HG03103 (cell line): Measurements from ENCODE around the gene ABHD1.
"Not testable (repeated sequence)": the region's sequence is repeated elsewhere in the genome, so short reads cannot be mapped to it uniquely, and the experiment has no call there.

Experiments used
- ATAC-seq: cut with Tn5 transposase; IDR thresholded peaks from one replicate; pipeline ENCODE4 v1.9.1; 2021; ENCODE audit warnings: low read depth; ENCODE audit not compliant: unreplicated experiment

Gene ABHD1

GRCh38 chr2:27123302-27124150, at the start of gene ABHD1:
Gene ABHD1, plus strand, starts transcription at chr2:27123815. Its CDS starts 134 bp downstream, at chr2:27123949.
- ATAC-seq = no peak

- ATAC-seq = no peak
Measured at GRCh38 chr2:27074738-27075565, 48.7 kb upstream of the ABHD1 start.

GRCh38 chr2:27075566-27075871, 48.1 kb upstream of the ABHD1 start:
- ATAC-seq = not testable (repeated sequence)

DNA sequence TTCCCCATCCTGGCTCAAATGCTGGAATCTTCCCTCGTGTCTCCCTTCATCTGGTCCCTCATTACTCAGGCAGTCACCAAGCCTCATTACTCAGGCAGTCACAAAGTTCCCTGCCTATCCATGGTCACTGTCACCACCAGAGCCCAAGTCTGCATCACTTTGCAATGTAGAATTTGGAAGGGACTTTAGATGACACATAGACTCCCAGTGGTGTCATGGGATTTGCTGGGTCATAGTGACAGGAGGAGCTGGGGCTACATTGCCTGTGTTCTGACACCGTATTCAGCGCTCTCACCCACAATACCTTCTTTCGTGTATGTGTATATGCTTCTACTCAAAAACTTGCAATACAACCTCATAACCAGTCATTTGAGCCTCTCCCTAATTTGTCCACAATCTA, 47.3 kb upstream of the ABHD1 start:
- no peak for ATAC-seq

GRCh38 chr2:27077231-27077630, 46.4 kb upstream of the ABHD1 start:
- no peak for ATAC-seq

DNA sequence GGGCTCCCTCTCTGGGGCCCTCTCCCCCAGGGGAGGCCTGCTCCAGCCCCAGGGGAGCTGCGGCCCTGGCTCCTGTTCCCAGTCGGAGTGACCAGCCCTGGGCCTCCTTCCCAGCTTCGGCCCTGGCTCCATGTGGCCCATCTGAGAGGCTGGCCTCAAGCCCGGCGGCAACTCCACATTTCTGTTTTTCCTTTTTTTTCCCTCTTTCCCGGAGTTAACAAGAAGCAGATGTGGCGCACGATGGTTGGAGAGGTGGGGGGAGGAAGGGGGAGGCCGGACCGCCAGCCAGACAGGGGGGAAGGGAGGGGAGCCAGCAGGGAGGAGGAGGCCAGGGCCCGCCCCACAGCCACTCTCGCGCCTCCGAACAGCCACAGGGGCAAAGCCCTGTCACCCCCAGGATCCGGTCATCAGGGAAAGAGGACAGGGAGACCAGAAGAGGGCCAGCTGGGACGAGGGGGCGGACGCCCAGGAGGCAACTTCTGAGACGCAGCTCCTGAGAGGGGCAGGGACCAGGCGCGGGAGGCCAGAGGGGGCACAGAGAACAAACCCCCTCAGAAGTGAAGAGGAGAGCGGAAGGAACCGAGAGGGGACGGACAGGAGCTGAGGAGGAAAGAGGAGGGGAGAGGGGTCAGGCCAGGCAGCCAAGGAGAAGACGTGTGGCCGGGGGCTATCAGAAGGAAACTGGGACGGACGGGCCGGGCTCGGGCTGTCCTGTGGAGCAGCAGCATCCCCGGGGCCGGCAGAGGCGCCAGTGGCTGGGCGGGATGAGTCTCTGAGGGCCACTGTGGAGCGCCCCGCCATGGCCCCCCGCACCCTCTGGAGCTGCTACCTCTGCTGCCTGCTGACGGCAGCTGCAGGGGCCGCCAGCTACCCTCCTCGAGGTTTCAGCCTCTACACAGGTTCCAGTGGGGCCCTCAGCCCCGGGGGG, 45.1 kb upstream of the ABHD1 start, which contains the start of gene EMILIN1:
TSS of gene EMILIN1 (plus strand) at position 349 of the 928 bp plus-strand sequence. CDS start at position 800, 451 bp downstream.
- no peak for ATAC-seq

DNA sequence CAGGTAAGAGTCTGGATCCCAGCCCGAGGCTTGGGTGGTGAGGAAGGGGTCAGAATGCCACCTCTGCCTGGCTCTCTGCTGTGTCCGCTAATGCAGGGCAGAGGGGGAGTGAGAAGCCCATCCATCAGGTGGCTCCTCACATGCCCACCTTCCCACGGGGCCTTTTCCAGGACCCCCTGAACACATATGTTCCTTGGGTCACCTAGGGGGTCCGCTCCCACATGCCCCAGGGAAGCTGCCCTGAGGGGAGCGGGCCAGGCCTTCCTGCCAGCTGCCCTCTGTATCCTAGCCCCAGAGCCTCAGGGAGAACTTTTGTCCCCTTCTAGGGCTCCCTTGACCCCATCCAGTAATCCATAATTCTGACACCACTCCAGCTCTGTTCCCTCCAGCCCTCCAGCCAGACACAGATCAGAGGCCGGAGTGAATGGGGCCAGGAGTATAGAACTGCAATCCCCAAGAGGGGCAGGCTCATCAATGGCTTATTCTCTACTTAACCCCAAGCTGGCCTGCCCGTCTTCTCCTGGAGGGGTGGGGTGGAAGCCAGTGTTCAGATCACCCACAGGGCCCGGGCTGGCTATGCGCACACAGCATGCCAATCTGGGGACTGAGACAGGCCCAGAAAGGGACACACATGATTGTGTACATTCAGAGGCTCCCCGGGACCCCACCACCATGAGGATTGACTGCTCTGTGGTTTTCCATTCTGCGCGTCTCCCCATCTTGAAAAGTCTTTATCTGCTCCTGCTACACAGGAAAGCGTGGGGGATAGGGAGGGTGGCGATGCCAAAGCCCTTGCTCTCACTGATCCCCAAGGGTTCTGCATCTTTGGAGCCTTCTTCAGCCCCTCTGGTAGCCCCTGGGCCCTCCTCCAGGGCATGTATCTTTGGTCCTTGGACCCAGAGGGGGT, 44.1 kb upstream of the ABHD1 start:
- no peak for ATAC-seq

GRCh38 chr2:27080140-27080469, 43.5 kb upstream of the ABHD1 start:
- ATAC-seq = no peak

DNA sequence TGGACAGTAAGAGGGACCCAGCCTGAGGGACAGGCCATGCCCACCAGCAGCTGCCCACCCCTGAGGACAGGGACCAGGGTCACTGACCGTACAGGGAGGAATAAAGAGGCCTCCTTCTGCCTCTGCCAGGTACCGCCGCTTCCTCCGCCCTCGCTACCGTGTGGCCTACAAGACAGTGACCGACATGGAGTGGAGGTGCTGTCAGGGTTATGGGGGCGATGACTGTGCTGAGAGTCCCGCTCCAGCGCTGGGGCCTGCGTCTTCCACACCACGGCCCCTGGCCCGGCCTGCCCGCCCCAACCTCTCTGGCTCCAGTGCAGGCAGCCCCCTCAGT, 43.0 kb upstream of the ABHD1 start:
- ATAC-seq = no peak

DNA sequence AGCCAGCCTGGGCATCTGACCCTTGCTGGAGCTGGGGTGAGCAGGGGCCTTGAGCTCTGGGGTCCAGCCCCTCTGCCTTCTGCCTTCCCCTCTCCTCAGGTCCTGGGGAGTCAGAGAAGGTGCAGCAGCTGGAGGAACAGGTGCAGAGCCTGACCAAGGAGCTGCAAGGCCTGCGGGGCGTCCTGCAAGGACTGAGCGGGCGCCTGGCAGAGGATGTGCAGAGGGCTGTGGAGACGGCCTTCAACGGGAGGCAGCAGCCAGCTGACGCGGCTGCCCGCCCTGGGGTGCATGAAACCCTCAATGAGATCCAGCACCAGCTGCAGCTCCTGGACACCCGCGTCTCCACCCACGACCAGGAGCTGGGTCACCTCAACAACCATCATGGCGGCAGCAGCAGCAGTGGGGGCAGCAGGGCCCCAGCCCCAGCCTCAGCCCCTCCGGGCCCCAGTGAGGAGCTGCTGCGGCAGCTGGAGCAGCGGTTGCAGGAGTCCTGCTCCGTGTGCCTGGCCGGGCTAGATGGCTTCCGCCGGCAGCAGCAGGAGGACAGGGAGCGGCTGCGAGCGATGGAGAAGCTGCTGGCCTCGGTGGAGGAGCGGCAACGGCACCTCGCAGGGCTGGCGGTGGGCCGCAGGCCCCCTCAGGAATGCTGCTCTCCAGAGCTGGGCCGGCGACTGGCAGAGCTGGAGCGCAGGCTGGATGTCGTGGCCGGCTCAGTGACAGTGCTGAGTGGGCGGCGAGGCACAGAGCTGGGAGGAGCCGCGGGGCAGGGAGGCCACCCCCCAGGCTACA, 41.4 kb upstream of the ABHD1 start:
- ATAC-seq = no peak

DNA sequence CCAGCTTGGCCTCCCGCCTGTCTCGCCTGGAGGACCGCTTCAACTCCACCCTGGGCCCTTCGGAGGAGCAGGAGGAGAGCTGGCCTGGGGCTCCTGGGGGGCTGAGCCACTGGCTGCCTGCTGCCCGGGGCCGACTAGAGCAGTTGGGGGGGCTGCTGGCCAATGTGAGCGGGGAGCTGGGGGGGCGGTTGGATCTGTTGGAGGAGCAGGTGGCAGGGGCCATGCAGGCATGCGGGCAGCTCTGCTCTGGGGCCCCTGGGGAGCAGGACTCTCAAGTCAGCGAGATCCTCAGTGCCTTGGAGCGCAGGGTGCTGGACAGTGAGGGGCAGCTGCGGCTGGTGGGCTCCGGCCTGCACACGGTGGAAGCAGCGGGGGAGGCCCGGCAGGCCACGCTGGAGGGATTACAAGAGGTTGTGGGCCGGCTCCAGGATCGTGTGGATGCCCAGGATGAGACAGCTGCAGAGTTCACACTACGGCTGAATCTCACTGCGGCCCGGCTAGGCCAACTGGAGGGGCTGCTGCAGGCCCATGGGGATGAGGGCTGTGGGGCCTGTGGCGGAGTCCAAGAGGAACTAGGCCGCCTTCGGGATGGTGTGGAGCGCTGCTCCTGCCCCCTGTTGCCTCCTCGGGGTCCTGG, 40.7 kb upstream of the ABHD1 start:
- no peak for ATAC-seq

DNA sequence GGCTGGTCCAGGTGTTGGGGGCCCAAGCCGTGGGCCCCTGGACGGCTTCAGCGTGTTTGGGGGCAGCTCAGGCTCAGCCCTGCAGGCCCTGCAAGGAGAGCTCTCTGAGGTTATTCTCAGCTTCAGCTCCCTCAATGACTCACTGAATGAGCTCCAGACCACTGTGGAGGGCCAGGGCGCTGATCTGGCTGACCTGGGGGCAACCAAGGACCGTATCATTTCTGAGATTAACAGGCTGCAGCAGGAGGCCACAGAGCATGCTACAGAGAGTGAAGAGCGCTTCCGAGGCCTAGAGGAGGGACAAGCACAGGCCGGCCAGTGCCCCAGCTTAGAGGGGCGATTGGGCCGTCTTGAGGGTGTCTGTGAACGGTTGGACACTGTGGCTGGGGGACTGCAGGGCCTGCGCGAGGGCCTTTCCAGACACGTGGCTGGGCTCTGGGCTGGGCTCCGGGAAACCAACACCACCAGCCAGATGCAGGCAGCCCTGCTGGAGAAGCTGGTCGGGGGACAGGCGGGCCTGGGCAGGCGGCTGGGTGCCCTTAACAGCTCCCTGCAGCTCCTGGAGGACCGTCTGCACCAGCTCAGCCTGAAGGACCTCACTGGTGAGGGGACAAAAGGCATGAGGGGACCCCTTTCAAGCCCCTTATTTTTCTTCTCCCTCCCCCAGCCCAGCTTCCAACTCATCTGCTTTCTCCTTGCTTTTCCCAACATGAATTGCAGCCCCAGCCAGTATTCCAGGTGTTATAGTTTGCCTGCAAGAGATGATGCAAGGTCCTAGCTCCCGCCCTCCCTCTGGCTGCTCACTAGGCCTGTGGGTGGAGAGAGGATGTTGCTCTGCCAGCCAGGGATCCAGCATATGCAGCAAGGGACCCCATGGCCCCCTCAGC, 40.0 kb upstream of the ABHD1 start:
- no peak for ATAC-seq

DNA sequence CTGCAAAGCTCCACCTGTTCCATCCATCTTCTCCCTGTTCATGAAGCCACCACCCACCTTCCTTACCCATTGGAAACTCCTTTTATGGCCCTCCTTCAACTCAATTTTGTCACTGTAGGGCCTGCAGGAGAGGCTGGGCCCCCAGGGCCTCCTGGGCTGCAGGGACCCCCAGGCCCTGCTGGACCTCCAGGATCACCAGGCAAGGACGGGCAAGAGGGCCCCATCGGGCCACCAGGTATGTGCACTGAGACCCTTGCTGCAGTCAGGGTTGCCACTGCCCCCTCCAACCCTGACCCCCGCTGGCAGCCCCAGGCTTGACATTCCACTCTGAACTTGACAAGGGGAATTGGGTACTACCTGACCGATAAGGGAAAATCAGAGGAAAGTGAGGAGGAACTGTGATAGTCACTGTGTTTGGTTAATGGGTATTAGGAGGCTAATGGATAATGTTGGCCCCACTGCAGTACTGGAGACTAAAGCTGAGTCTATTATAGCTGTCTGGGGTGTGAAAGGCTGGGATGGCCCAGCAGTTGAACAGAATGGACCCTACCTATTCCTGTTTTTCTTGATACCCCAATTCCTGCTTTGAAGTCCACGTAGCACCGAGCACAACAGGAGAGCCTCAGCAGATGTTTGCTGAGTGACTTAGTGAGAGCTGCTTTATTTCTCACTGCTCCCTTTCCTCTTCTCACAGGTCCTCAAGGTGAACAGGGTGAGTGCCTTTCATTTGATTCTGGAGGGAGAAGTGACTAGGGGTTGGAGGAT, 39.1 kb upstream of the ABHD1 start:
- no peak for ATAC-seq

DNA sequence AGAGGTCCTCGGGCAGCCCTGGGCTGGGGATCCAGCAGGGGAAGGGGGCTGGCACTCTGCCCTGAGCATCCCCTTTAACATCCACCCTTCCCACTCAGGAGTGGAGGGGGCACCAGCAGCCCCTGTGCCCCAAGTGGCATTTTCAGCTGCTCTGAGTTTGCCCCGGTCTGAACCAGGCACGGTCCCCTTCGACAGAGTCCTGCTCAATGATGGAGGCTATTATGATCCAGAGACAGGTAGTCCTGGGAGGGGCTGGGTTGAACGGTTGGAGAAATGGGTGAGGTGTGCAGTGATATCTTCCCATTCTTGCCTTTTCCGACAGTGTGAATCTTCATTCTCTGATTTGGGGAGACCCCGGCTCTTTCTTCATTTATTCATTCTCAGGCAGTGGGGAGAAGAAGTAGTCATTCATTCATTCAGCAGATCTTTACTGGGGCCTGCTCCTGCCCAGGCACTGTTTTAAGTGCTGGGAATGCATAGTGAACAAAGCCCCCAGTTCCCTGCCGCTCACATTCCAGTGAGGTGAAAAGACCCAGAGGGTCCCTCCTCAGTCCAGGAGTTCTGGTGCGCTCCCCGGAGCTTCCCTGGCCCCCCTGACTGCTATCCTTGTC, 38.4 kb upstream of the ABHD1 start:
- no peak for ATAC-seq

DNA sequence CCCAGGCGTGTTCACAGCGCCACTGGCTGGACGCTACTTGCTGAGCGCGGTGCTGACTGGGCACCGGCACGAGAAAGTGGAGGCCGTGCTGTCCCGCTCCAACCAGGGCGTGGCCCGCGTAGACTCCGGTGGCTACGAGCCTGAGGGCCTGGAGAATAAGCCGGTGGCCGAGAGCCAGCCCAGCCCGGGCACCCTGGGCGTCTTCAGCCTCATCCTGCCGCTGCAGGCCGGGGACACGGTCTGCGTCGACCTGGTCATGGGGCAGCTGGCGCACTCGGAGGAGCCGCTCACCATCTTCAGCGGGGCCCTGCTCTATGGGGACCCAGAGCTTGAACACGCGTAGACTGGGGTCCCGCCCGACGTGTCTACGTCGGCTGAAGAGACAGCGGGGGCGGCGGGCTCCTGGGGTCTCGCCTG, 37.9 kb upstream of the ABHD1 start:
- peak; percentile 4 for ATAC-seq

DNA sequence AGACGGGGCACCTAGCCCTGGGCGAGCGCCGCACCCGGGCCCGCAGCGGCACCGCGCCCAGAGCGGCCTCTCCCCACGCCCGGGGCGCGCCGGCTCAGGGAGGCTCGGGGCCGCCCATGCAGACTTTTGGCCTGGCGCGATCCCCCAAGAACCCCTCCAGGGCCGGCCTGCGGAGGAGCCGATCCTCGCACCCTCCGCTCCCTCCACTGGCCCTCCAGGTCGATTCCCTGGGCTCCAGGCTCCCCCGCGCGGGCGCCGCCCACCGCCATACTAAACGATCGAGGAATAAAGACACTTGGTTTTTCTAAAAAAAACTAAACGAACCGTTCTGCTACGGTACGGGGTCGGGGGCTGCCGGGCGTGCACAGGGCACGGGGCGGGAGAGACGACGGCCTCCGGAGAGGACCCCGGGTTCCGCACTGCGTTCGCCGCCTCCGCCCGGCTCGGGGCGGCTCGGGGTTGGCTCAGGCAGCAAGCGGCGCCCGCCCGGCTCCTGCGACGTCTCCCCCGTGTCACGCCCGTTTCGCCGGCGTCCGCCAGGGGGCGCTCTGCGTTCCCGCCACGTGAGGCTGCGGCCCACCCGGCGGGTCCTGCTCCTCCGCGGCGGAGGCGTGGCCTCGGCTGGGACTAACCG, 37.4 kb upstream of the ABHD1 start:
- ATAC-seq = peak; percentile 72
